GDM1 (cell line): ENCODE results near the gene FOXB1.
A peak's percentile ranks its signal among the peaks of the same experiment; 100 is the strongest.

Source experiments
- DNase-seq: peaks from one replicate; lab custom pipeline; 2025; lab: John Stamatoyannopoulos, UW

Gene FOXB1

GRCh38 chr15:59998950-59999611 lies 5.0 kb upstream of the FOXB1 start:
- no peak for DNase-seq

DNA sequence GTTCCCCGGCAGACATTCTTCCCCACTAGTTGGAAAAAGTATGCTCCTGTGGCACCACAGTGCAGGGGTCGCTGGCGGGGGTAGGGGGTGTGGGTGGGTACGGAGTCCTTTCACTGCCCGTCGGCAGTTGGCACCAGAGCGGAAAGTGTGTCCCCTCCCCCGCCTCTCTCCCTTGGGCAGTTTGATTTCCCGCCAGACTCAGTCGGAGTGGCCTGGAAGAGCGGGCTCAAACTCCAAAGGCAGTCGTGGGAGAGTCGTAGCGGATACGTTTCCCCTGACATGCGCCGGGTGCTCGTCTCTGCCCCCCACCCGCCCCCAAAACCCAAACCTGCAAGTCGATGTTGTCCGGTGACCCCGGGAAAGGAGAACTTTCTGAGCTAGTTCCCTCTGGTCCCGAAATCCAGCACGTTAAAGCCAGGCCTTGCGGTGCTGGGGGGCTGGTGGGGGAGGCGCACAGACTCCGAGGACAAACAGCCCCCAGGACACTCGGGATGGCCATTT lies 4.4 kb upstream of the FOXB1 start:
- no peak for DNase-seq

DNA sequence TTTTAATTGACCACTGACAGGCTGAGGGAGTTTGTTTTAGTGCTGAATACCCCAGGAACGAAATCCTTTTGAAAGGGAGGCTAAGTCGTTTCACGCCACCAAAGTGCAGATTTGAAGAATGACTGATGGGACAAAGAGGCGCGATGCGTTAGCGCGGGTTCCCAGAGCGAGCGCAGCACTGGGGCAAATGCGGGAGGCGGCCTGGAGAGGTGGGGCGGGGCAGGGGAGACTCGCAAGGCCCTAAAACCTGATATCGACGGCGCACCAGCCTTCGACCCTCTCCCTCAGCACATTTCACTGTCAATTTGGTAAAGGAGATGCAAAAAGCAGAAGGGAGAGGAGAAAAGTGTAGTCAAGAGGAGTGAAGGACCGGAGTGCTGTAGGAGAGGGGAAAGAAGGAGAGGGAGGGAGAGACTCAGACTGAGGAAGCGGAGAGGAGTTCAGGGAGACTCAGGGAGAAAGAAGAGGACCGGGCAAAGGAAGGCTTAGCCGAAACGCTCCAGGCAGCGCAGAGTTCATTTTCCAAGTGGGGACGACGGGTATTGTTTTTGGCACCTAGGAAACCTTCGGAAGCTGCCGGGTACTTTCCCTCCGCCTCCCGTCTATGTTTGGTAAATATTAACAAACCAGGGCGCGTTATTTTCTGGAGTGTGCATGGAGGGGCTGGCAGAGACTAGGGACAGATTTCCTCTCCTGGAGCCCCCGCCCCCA lies 3.8 kb upstream of the FOXB1 start:
- no peak for DNase-seq

DNA sequence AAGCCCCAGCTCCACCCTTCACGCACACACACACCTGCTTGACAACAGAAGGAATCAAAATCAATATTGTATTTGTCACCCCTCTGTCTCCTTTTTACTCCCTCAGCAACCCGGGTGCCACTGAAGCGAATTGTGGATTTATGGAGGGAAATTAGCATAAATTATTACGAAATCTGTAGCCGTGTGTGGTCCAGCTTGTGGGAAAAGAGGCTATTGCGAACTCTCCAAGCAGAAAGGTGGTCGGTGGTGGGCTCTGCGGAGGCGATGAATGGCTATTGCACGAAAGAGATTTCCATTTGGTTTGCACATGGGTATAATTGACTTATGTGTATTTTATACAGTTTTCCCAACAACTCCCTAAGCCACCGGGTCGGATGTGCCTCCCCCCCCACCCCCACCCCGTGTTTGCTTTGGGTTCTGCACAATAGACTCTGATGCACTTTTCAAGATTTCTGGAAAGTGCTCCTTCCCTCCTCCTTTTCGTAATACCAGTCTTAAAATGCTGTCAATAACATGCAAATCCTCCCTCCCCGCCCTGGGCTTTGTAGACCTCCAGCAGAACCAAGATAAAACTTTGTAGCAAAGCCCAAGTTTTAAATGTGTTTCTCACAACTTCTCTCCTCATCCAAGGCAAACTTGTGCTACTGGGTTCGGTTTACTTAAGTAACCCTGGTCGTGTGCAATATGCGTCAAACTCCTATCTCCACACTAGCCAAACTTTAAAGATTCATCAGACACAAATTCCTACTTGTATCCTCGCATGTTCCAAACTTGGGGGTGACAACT lies 3.1 kb upstream of the FOXB1 start:
- no peak for DNase-seq

DNA sequence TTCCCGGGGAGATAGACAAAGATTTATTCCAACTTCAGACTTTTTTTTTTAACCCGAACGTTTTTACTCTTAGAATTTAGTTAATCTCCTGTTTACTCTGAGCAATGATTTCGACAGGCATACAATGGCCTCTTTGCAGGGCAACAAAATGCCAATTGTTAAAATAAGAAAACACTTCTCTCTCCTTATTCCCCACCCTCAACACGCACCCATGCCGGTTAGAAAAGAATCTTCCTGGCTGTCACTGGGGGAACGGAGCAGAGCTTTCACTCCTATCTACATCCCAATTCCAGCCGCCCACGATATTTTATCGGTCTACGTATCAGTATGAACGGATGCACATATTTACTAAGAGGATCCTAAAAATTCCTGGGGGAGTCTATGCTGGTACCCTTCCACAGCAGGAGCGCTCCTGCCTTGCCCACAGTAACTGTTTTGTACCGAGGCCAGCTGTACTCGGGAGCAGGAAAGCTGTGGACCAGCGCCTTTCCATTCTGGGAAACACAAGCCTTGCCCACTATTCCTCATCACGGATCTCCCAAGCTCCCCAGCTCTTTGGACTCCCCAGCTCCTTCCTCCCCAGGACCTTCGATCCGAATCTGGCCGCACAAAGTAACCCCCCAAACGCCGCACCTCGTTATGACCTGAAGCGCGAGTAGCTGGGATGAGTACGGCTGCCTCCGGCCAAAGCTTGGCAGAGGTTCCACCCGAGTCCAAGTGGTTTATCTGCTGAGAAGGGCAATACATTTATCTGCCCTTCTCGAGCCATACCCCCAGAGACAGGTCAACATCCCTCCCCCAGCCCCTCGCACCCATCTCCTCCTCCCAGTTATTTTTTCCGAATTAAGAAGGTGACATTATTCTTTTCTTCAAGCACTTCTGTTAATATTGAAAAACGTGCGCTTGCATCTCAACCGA lies 2.2 kb upstream of the FOXB1 start:
- no peak for DNase-seq

GRCh38 chr15:60002528-60003218 lies 1.4 kb upstream of the FOXB1 start:
- no peak for DNase-seq

- peak; percentile 52 for DNase-seq
These were observed 685 bp upstream of the FOXB1 start for GRCh38 chr15:60003243-60004008.

- DNase-seq, result no peak
These were observed 788 bp downstream of the FOXB1 start for GRCh38 chr15:60004846-60005351.

DNA sequence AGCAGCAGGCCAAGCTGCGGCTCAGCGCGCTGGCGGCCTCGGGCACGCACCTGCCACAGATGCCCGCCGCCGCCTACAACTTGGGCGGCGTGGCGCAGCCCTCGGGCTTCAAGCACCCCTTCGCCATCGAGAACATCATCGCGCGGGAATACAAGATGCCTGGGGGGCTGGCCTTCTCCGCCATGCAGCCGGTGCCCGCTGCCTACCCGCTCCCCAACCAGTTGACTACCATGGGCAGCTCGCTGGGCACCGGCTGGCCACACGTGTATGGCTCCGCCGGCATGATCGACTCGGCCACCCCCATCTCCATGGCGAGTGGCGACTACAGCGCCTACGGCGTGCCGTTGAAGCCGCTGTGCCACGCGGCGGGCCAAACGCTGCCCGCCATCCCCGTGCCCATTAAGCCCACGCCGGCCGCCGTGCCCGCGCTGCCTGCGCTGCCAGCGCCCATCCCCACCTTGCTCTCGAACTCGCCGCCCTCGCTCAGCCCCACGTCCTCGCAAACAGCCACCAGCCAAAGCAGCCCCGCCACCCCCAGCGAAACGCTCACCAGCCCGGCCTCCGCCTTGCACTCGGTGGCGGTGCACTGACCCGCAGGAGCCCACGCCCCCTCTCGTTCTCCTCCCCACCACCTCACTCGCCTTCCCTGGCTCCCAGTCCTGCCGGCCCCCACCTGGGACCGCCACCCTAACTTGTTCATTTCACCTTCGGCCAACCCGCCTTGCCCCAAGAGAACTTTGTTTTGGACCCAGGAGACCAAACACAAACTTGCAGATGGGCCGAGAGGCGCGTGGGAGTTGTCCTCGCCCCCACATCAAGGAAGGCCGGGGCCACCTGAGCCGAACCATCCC lies 1.5 kb downstream of the FOXB1 start:
- DNase-seq, result no peak

- peak; percentile 71 for DNase-seq
These were observed 2.2 kb downstream of the FOXB1 start for GRCh38 chr15:60006203-60006862.

GRCh38 chr15:60006873-60007272 lies 2.8 kb downstream of the FOXB1 start:
- DNase-seq, result no peak

GRCh38 chr15:60009124-60009960 lies 5.2 kb downstream of the FOXB1 start:
- DNase-seq, result no peak

- no peak for DNase-seq
These were observed 6.0 kb downstream of the FOXB1 start for GRCh38 chr15:60009980-60010732.

- no peak for DNase-seq
These were observed 6.7 kb downstream of the FOXB1 start for GRCh38 chr15:60010858-60011257.

DNA sequence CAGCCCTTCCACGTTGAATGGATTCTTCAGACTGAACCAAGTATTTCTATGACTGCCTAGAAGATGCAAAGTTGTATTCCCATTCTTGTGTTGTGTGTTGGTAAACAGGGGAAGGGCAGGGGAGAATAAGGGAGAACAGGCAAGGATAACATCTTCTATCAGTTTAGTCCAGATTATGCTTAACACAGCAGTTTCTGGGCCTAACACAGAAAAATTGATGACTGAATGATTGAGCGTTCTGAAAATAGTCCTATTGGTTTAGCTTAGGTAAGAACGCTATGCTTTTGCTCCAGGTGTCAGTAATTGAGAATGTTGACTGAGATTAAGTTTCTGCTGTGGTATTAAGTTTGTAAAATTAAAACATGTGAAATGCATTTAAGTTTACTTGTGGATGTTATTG lies 8.6 kb downstream of the FOXB1 start:
- DNase-seq, result no peak

DNA sequence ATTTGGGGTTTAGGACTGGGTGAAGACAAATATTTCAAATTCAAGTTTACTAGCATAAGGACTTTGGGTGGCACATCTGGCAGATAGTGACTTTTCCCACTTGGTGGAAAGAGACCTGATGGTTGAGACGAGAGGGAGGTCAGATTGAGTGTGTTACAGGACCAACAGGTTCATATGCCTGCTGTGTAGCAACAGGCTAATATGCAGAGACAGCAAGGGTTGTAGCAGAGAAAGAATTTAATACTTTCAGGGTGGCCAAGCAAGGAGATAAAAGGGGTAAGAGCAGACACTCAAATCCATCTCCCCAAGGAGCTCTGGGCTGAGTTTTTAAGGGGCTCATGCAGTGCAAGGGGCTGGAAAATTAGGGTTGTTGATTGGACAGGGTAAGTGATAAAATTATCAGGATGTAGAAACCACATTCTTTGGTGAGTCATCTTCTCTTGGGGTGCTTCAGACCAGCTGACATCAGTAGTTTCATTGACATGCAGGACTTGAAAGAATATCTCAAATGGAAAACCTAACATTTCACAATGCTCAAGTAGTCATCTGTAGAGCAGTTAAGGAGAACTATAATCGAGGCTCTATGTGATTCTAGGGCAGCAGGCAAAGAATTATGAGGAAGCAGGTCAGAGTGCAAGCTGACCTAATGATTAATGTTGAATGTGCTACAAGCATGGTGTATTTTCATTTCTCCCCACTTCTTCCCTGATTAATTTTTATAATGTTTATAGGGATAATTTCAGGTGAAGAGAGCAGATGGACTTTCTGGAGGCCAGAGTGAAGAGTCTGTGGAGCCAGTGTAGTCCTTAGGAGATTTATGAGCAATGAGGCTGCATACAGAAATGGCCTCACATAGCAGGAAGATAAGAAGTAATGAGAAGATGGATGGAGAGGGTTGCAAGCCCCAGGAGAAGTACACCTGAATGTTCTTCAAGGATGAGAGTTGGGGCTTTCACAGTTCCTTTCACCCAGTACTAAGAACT lies 13.7 kb downstream of the FOXB1 start:
- no peak for DNase-seq
